Ammon's horn (tissue), 1 donor: ENCODE data around the gene DDOST.

ENCODE experiments used
- DNase-seq: peaks from one replicate; pipeline ENCODE4 v3.0.0-alpha.2; 2016; ENCODE audit warnings: low spot score

The DDOST gene

DNA sequence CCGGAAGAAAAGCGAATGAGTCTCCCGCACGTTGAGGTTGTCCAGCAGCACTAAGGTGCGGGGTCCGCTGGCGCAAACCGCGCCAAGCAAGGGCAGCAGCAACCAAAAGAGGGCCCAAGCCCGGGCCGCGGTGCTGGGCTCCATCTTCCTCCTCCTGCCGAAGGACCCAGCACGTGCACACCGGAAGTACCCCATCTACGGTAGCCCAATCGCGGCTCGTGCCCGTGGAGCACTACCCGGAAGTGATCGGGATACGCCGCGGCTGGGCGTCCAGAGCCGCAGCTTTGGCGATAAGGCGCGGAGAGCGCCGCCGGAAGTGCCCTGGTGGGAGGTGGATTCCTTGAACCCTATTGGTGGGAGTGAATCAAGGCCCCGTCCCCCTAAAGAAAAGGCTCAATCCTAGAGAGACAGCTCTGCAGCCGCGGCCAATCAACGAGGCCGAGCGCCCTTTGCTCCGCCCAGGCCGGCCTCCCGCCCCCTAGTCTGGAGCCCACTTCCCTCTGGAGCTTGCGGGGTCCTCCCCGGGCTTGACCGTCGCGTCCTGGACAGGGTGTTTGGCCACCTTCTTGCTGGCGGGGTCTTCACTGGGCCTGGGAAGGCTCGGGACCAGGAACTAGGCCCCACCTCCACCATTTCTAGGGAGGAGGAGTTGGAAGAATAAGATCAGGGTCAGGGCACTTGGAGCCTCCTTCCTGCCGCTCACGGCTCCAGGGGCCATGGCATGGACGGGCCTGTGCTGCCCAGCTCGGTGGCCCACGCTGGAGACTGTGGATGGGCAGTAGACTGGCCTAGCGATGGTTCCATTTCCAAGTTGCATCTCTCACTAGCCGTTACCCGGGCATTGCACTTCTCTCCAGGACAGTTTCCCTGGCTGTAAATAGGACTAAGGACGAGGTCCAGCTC, at the start of gene DDOST:
Gene DDOST (minus strand): TSS at position 163 of the 903 bp plus-strand sequence. CDS start 19 bp downstream, at position 144.
- peak; percentile 99 for DNase-seq

GRCh38 chr1:20710469-20711284, 49.5 kb upstream of the DDOST start:
- no peak for DNase-seq

- DNase-seq, result no peak
These were observed 48.7 kb upstream of the DDOST start for GRCh38 chr1:20709868-20710267.

GRCh38 chr1:20708891-20709290, 47.7 kb upstream of the DDOST start:
- no peak for DNase-seq

GRCh38 chr1:20708057-20708456, 46.9 kb upstream of the DDOST start:
- DNase-seq, result no peak

GRCh38 chr1:20706841-20707240, 45.7 kb upstream of the DDOST start:
- no peak for DNase-seq

- peak; percentile 46 for DNase-seq
These were observed 44.1 kb upstream of the DDOST start for GRCh38 chr1:20705203-20705755.

DNA sequence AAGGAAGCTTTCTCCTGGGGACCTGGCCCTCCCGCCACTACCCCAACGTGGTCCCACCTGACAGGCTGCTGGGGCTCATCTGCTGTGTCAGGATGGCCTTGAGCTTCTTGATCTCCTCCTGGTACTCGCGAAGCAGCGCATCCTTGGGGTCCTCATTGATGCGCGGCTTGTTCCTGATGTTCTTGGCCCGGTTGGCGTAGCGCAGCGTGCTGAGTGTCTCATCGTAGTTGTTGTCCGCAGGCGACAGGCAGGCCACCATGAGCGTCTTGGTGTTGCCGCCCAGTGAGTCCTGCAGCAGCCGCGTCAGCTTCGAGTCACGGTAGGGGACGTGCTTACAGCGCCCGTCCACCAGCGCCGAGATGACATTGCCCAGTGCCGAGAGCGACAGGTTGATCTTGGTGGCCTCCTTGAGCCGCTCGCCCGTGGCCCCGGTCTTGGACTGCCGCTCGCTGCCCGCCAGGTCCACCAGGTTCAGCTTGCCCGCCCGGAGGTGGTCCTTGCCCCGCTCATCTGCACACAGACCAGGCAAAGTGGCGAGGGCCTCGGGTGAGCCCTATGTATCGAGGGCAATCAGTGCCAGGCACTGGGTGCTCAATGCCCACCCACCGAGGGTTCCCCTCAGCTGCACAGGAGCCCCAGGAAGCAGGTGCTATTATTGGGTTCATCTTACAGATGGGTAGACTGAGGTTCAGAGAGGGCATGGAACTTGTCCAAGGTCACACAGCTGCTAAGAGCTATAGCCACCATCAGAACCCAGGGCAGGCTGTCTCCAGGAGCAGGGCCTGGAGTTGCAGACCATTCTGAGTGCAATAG, 43.4 kb upstream of the DDOST start:
- no peak for DNase-seq

GRCh38 chr1:20703124-20703756, 42.1 kb upstream of the DDOST start:
- DNase-seq, result no peak

- no peak for DNase-seq
These were observed 41.2 kb upstream of the DDOST start for GRCh38 chr1:20702416-20702815.

GRCh38 chr1:20701847-20702246, 40.7 kb upstream of the DDOST start:
- DNase-seq, result no peak

- no peak for DNase-seq
These were observed 40.3 kb upstream of the DDOST start for GRCh38 chr1:20701446-20701845.

DNA sequence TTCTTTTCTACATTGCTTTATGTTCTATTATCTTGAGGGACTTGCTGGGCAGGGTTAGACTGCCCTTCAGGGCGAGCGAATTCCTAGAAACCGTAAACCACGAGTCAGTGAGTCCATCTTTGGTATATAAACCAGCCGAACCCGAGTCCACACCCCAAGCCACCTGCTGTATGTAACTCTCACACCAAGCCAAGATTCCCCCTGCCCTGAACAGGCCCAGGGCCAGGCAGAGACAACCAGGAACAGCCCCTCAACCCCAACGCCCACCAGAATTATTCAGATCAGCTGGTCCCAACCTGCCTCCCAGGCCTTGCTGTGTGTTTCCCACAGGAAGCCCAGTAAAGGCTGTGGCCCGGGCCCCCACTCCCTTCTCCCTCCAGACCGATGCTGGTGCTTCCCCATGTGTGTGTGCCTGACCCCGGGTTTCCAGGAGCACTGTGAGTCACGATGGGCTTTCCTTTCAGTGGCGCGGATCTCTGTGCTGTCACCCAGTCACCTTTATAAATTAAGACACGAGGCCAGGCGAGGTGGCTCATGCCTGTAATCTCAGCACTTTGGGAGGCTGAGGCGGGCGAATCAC, 39.6 kb upstream of the DDOST start:
- DNase-seq, result no peak

DNA sequence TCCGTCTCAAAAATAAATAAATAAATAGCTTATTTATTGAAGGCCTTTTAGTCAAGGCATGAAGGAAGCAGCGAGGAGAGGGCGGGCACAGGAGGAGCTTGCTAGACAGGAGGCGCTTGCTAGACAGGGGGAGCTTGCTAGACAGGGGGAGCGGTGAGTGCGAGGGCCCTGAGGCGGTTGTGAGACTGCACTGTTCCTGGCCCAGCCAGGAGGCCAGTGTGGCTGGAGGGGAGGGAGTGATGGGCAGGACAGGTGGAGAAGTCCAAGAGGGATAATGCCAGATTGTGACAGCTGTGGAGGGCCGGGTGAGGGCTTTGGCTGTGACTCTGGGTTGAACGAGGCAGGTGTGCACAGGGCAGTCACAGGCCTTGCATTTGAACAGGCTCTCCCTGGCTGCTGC, 38.4 kb upstream of the DDOST start:
- no peak for DNase-seq

GRCh38 chr1:20698195-20698910, 37.2 kb upstream of the DDOST start:
- DNase-seq, result no peak

DNA sequence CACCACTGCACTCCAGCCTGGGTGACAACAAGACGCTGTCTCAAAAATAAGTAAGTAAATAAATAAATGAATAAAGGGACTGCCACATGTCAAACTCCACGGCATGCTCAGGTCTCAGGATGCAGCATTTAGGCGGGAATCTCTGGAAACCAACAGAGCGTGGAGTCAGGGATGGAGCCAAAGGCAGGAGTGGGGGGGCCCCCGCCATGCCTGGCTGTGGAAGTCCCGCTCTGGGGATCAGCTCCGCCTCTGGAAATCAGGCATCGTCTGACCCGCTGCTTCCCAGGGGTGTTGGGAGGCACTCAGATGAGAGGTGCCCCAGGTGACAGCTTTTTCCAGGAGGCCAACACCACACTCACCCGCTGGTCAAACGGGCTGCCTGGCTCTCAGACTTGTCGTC, 36.4 kb upstream of the DDOST start:
- DNase-seq, result no peak

- DNase-seq, result peak; percentile 85
These were observed 35.5 kb upstream of the DDOST start for GRCh38 chr1:20696397-20697333.

DNA sequence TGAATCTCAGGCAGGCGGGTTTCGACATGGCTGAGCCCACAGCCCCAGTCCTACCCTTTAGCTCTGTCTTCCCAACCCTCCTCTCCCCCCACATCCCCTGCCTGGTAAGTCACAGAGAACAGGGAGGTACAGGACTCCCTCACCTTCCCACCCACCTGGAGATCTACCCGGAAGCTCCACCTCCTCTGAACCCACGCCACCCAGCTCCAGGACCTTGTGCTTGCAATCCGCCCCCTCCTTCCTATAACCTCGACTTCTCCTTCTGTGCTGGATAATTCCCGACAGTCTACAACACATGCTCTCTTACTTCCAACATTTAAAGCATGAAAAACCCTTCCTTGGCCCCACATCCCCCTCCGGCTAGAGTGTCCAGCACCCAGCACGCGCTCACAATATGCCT, 34.3 kb upstream of the DDOST start:
- DNase-seq, result no peak

DNA sequence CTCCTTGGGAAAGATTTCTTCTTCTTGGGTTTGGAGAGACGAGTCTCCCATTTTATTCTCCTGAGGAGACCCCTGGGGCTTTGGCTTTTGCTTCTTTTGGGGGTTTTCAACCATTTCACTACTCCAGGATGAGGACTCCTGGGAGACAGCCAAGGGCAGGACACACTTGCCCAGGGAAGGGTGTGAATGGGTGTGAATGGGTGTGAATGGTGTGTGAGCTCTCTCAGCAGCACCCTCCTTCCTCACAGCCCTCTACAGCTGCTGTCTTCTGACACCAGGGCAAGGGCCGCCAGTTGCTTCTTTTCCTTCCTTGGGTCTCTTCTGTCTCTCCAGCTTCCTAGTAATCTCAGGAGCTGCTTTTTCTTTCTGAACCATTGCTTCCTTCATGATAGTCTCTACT, 32.5 kb upstream of the DDOST start:
- DNase-seq, result no peak
